Endothelial cell of umbilical vein (primary cell): ENCODE data around the gene SRPX. TPM values are rescaled to one million over a fixed set of nuclear protein-coding genes. Genes with fewer than 3 reads are reported as not detected.
A peak's percentile ranks its signal among the peaks of the same experiment; 100 is the strongest.

Experiments used
- Bru-seq: library from RNA; stranded (reverse); fragments of 400-500 nt; gene quantifications from one replicate; lab custom pipeline; 2021; lab: Mats Ljungman, UMichigan
- BruChase-seq, 2 experiments: library from RNA; stranded (reverse); fragments of 400-500 nt; gene quantifications; one replicate each; lab custom pipeline; 2021; lab: Mats Ljungman, UMichigan
- BruUV-seq: library from RNA; stranded (reverse); fragments of 400-500 nt; replicated peaks from 2 replicates; lab custom pipeline; 2021; lab: Mats Ljungman, UMichigan
- CTCF ChIA-PET: fragments of 300-600, 350-600 bp; sonication (Branson Sonifier 250); formaldehyde crosslinking; loops from one replicate; lab custom pipeline; 2021; ENCODE audit warnings: antibody characterized with exemption, inconsistent platforms; lab: Charles Lee
- POLR2A ChIA-PET: fragments of 300-600, 350-600 bp; sonication (Branson Sonifier 250); formaldehyde crosslinking; loops from one replicate; lab custom pipeline; 2021; ENCODE audit warnings: antibody characterized with exemption, inconsistent platforms; lab: Charles Lee
- DNase-seq: peaks from one replicate; pipeline ENCODE4 v3.0.0-alpha.2; 2011; ENCODE audit warnings: low read depth, low spot score
- FAIRE-seq: peaks from 2 replicates; lab custom pipeline; 2011; peaks lifted over from hg19 to GRCh38; lab: Jason Lieb, UNC
- H2AFZ ChIP-seq: 2 replicates; pipeline ENCODE4 v1.6.0; 2012; ENCODE audit warnings: low read depth, low read length, control low read depth, inconsistent platforms
- H3K27ac ChIP-seq: 2 replicates; pipeline ENCODE4 v1.5.1; 2011; ENCODE audit warnings: low read depth, mild to moderate bottlenecking, control low read depth, low read length, moderate library complexity; ENCODE audit not compliant: insufficient read depth
- H3K27me3 ChIP-seq, 2 experiments: 2 replicates each; pipeline versions ENCODE4 v1.6.0 to v1.6.1; 2011; ENCODE audit warnings: low read length in 2 of 2, mixed read lengths in 1 of 2; ENCODE audit not compliant: control insufficient read depth in 2 of 2, insufficient read depth in 2 of 2
- H3K36me3 ChIP-seq, 2 experiments: 2 replicates in 1 of 2; 3 replicates in 1 of 2; pipeline ENCODE4 v1.5.1; 2011; ENCODE audit warnings: low read length in 2 of 2, mild to moderate bottlenecking in 1 of 2, moderate library complexity in 1 of 2; ENCODE audit not compliant: control insufficient read depth in 2 of 2, insufficient read depth in 2 of 2; ENCODE audit errors: extremely low read depth in 1 of 2
- H3K4me1 ChIP-seq: 3 replicates; pipeline ENCODE4 v1.5.1; 2011; ENCODE audit warnings: mild to moderate bottlenecking, low read length; ENCODE audit not compliant: control insufficient read depth, insufficient read depth; ENCODE audit errors: extremely low read depth
- H3K4me2 ChIP-seq: 2 replicates; pipeline ENCODE4 v1.6.1; 2011; ENCODE audit warnings: low read length, control low read depth, mixed read lengths; ENCODE audit not compliant: insufficient read depth
- H3K4me3 ChIP-seq, 3 experiments: fragments of 200-600 bp in 1 of 3; sonication (generic), shearing (Covaris generic) in 1 of 3; replicated peaks in 1 of 3; 2 replicates each; pipeline ENCODE4 v1.5.1; 2011 to 2016; ENCODE audit warnings: control low read depth in 3 of 3, low read length in 3 of 3, mild to moderate bottlenecking in 2 of 3, inconsistent platforms in 1 of 3, low read depth in 1 of 3, moderate library complexity in 1 of 3; ENCODE audit not compliant: insufficient read depth in 1 of 3
- H3K79me2 ChIP-seq: 2 replicates; pipeline ENCODE4 v1.6.0; 2012; ENCODE audit warnings: low read length, inconsistent platforms; ENCODE audit not compliant: control insufficient read depth, insufficient read depth
- H3K9ac ChIP-seq: replicated peaks from 2 replicates; pipeline ENCODE3; 2011; ENCODE audit warnings: low read length, control low read depth; ENCODE audit not compliant: insufficient read depth; ENCODE audit errors: extremely low read depth
- H3K9me1 ChIP-seq: replicated peaks from 3 replicates; pipeline ENCODE4 v1.6.0; 2011; ENCODE audit warnings: mild to moderate bottlenecking, low read length; ENCODE audit not compliant: control insufficient read depth, insufficient read depth; ENCODE audit errors: extremely low read depth
- H3K9me3 ChIP-seq: replicated peaks from 2 replicates; pipeline ENCODE4 v1.5.1; 2012; ENCODE audit warnings: low read length, inconsistent platforms; ENCODE audit not compliant: control insufficient read depth, insufficient read depth
- H4K20me1 ChIP-seq: replicated peaks from 2 replicates; pipeline ENCODE3; 2011; ENCODE audit warnings: mild to moderate bottlenecking, low read length; ENCODE audit not compliant: control insufficient read depth, insufficient read depth; ENCODE audit errors: extremely low read depth
- JUN ChIP-seq: IDR thresholded peaks from 2 replicates; pipeline ENCODE4 v1.6.1; 2011; ENCODE audit warnings: borderline replicate concordance, low read depth; ENCODE audit not compliant: insufficient read length, insufficient read depth
- POLR2AphosphoS5 ChIP-seq: IDR thresholded peaks from 2 replicates; pipeline ENCODE4 v1.6.1; 2012; ENCODE audit warnings: low read depth, mild to moderate bottlenecking, control low read depth, low read length, moderate library complexity; ENCODE audit not compliant: insufficient read depth
- dilution Hi-C: fragments of 300-500 bp; cut with MboI; formaldehyde crosslinking; loops from one replicate; pipeline ENCODE4 v1.15.0; 2019; ENCODE audit warnings: low sequenced_read_pairs; ENCODE audit not compliant: extremely low pct_ligation_motif_present
- intact Hi-C: fragments of 100-400 bp; cut with micrococcal nuclease; formaldehyde crosslinking; loops from one replicate; pipeline ENCODE4 v1.10.0; 2022
- long read RNA-seq: library from polyadenylated mRNA; stranded (forward); transcript quantifications from one replicate; pipeline ENCODE4 v2.0.0, GENCODE V29; 2021
- polyA minus RNA-seq, 3 experiments: library from RNA; depleted of rRNA, polyadenylated mRNA; stranded (reverse); fragments of >200 nt; gene quantifications; 1 replicate in 1 of 3; 2 replicates in 2 of 3; pipeline ENCODE4 v1.2.3, GENCODE V29; 2011
- polyA plus RNA-seq, 4 experiments: library from polyadenylated mRNA; depleted of rRNA in 3 of 4; stranded (reverse) in 3 of 4; unstranded in 1 of 4; fragments of >200 nt; gene quantifications; 2 replicates each; pipeline versions ENCODE4 v1.2.1 to v1.2.3, GENCODE V29; 2011 to 2012; ENCODE audit warnings: missing spikeins in 1 of 4
- total RNA-seq: library from RNA; stranded (reverse); gene quantifications from 2 replicates; pipeline ENCODE4 v1.2.3, GENCODE V29; 2021

SRPX gene, protein sequence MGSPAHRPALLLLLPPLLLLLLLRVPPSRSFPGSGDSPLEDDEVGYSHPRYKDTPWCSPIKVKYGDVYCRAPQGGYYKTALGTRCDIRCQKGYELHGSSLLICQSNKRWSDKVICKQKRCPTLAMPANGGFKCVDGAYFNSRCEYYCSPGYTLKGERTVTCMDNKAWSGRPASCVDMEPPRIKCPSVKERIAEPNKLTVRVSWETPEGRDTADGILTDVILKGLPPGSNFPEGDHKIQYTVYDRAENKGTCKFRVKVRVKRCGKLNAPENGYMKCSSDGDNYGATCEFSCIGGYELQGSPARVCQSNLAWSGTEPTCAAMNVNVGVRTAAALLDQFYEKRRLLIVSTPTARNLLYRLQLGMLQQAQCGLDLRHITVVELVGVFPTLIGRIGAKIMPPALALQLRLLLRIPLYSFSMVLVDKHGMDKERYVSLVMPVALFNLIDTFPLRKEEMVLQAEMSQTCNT
- total RNA-seq (104 and 126 TPM in 2 replicates), polyA plus RNA-seq (107 and 140 TPM in 2 replicates), polyA minus RNA-seq (91.3 and 99.8 TPM in 2 replicates), Bru-seq, nascent RNA (percentile 73 among the genes with signal in this experiment), BruChase-seq, experiment 1, labeled RNA remaining after a 6-hour chase (percentile 63 among the genes with signal in this experiment), BruChase-seq, experiment 2, labeled RNA remaining after a 2-hour chase (percentile 66 among the genes with signal in this experiment)
- 189 and 199 TPM in 2 replicates for polyA plus RNA-seq (2011; cell fraction: cytosol; rRNA removed)
- polyA plus RNA-seq (2011; cell fraction: nucleus; rRNA removed) = 101 and 106 TPM in 2 replicates
- 200 and 217 TPM in 2 replicates for polyA plus RNA-seq (2012)
- polyA minus RNA-seq (2011; cell fraction: cytosol; rRNA and poly(A)+ RNA removed) = not detected
- polyA minus RNA-seq (2011; cell fraction: nucleus; rRNA and poly(A)+ RNA removed) = 17.0 and 25.1 TPM in 2 replicates
- long read RNA-seq, transcript SRPX-201 (10 exons, 1,874 nt) = major isoform, 326 of 422 reads
- long read RNA-seq, transcript SRPX-205 (9 exons, 1,780 nt) = minor isoform, 20 of 422 reads
- long read RNA-seq, transcript SRPX-206 (9 exons, 1,842 nt) = minor isoform, 22 of 422 reads
- long read RNA-seq, partial matches to known transcripts = 13 of 422 reads
- long read RNA-seq, other reads (novel, unspliced or antisense) = 41 of 422 reads

DNA sequence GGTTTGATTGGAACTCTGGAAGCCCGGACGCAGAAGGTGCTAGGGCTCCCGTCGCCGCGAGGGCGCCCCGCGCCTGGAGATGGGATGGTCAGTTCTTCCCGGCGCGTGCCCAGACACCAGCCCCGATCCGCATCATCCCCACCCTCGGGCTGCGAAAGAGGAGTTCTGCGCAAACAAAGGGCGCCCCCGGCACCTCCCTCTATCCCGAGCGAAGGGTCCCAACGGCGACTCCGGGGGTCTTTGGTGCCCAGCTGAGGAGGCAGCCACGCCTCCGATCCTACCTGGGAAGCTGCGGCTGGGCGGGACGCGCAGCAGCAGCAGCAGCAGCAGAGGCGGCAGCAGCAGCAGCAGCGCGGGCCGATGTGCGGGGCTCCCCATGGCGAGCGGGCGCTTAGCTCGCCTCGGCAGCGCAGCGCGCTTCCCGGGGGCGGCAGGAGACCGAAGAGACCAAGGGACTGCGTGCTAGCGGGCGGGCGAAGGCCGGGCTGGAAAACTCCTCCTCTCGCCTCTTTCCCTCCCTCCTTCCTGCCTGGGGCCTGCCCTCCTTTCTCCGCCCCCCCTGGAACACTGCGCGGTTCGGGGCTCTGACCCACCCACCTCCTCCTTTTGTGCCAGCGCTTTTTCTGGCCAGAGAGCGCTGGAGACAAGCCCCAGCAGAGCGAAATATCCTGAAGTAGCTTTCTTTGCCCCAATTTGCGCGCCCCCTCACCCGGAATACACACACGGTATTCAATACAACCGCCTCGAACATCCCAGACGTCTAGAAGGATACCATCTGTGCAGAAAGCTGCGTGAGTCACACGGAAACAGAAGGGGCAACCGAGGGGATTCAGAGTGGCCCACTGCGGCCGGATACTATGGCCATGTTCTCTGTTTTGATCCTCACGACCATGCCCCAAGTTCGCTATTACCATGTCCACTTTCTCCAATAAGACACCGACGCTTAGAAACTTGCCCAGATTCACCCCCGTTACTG, at the start of gene SRPX:
Gene SRPX, minus strand, starts transcription at position 457 of the 976 bp plus-strand sequence. Its CDS starts 79 bp downstream, at position 378.
- BruUV-seq = TSS peak; percentile 54
- Histone ChIP-seq H2AFZ (peak within 1 kb of the TSS; percentile 82), H3K9ac (peak within 1 kb of the TSS; percentile 80), H3K27ac (peak within 1 kb of the TSS; percentile 5), H4K20me1 (no peaks in the 10 kb centered on the region), H3K4me3 (peak within 1 kb of the TSS; percentile 28 to 63 (median 57)), H3K9me1 (no peaks in the 10 kb centered on the region), H3K4me1 (peaks cover 11% of the 10 kb centered on the region), H3K4me2 (peak within 1 kb of the TSS; percentile 92), H3K36me3 (no peaks in the 10 kb centered on the region), H3K9me3 (no peaks in the 10 kb centered on the region), H3K79me2 (peaks cover 48% of the 10 kb centered on the region), H3K27me3 (no peaks in the 10 kb centered on the region)
- FAIRE-seq (peak; percentile 96), DNase-seq (peak; percentile 35)
- TF ChIP-seq JUN = no peak
- TF ChIP-seq POLR2AphosphoS5 = peak; percentile 47
- ChIA-PET CTCF (interaction anchor here (0.8 to 2.9 kb wide), 8 partner anchors 9 to 107 kb away, joined by 3 to 15 read pairs (median 6); partner anchors contain the start of gene RPGR), POLR2A (interaction anchor here (0.7 kb wide), 1 partner anchor 15 kb away, joined by 3 read pairs; no protein-coding TSS in a partner anchor)
- dilution Hi-C loops = no loop called here
- intact Hi-C loops = loop anchor here (1.0 to 5.0 kb wide), 2 partner anchors 42 to 107 kb away; partner anchors contain the start of gene RPGR
